PC-9 (cell line): ENCODE results near the gene GSG1. TPM values are rescaled to one million over a fixed set of nuclear protein-coding genes. Genes with fewer than 3 reads are reported as not detected.

Source experiments
- BruUV-seq: library from RNA; stranded (reverse); fragments of 400-500 nt; replicated peaks from 2 replicates; lab custom pipeline; 2021; lab: Mats Ljungman, UMichigan
- CTCF ChIA-PET: fragments of 300-600 bp; sonication (Branson Sonifier 250); formaldehyde crosslinking; loops from one replicate; lab custom pipeline; 2022; ENCODE audit warnings: antibody characterized with exemption; lab: Charles Lee
- POLR2A ChIA-PET: fragments of 300-600 bp; sonication (Branson Sonifier 250); formaldehyde crosslinking; loops from one replicate; lab custom pipeline; 2022; ENCODE audit warnings: antibody characterized with exemption; ENCODE audit not compliant: unreplicated experiment; lab: Charles Lee
- DNase-seq, 2 experiments: peaks; one replicate each; pipeline versions ENCODE4 v3.0.0 to v3.0.0-alpha.2; 2015 to 2022; ENCODE audit warnings: mixed read lengths in 1 of 2
- H2AFZ ChIP-seq: fragments of 200-600 bp; sonication (generic); 2 replicates; pipeline ENCODE4 v1.8.1; 2017; ENCODE audit warnings: antibody characterized with exemption
- H3F3A ChIP-seq: fragments of 200-600 bp; sonication (generic); 2 replicates; pipeline ENCODE4 v1.8.1; 2017; ENCODE audit warnings: antibody characterized with exemption, mild to moderate bottlenecking, low read depth; ENCODE audit not compliant: insufficient read depth
- H3K27ac ChIP-seq: fragments of 200-600 bp; sonication (generic); 2 replicates; pipeline ENCODE4 v1.6.1; 2016; ENCODE audit warnings: mixed run types
- H3K27me3 ChIP-seq: fragments of 200-600 bp; sonication (generic); 2 replicates; pipeline ENCODE4 v1.6.1; 2016; ENCODE audit warnings: low read depth, mixed run types; ENCODE audit not compliant: insufficient read depth
- H3K36me3 ChIP-seq: fragments of 200-600 bp; sonication (generic); 2 replicates; pipeline ENCODE4 v1.6.1; 2016; ENCODE audit warnings: low read depth, mixed run types
- H3K4me1 ChIP-seq: fragments of 200-600 bp; sonication (generic); replicated peaks from 2 replicates; pipeline ENCODE4 v1.6.1; 2016; ENCODE audit warnings: mixed run types; ENCODE audit not compliant: insufficient read depth
- H3K4me2 ChIP-seq: fragments of 200-600 bp; sonication (generic); 2 replicates; pipeline ENCODE4 v1.6.1; 2017; ENCODE audit warnings: mixed run types
- H3K4me3 ChIP-seq: fragments of 200-600 bp; sonication (generic); 2 replicates; pipeline ENCODE4 v1.6.1; 2016; ENCODE audit warnings: mixed run types
- H3K79me2 ChIP-seq: fragments of 200-600 bp; sonication (generic); 2 replicates; pipeline ENCODE4 v1.6.1; 2017; ENCODE audit warnings: low read depth, mixed run types
- H3K9me2 ChIP-seq: fragments of 200-600 bp; sonication (generic); 2 replicates; pipeline ENCODE4 v1.8.1; 2017; ENCODE audit warnings: mild to moderate bottlenecking; ENCODE audit not compliant: insufficient read depth
- H3K9me3 ChIP-seq: fragments of 200-600 bp; sonication (generic); 2 replicates; pipeline ENCODE4 v1.8.1; 2016; ENCODE audit warnings: low read depth; ENCODE audit not compliant: insufficient read depth
- H4K20me1 ChIP-seq: fragments of 200-600 bp; sonication (generic); 2 replicates; pipeline ENCODE4 v1.8.1; 2017; ENCODE audit not compliant: insufficient read depth
- CTCF ChIP-seq: fragments of 200-600 bp; sonication (generic); conservative IDR thresholded peaks from 2 replicates; pipeline ENCODE4 v1.6.1; 2017; ENCODE audit warnings: mixed run types, antibody characterized with exemption, mild to moderate bottlenecking, moderate library complexity
- EZH2 ChIP-seq: fragments of 200-600 bp; sonication (generic); IDR thresholded peaks from 2 replicates; pipeline ENCODE4 v1.8.0; 2017; ENCODE audit warnings: antibody characterized with exemption, low read depth
- intact Hi-C: fragments of 100-400 bp; cut with micrococcal nuclease; formaldehyde crosslinking; loops from one replicate; pipeline ENCODE4 v1.10.0; 2022; ENCODE audit not compliant: unreplicated experiment
- total RNA-seq: library from RNA; stranded (reverse); gene quantifications from 2 replicates; pipeline ENCODE4 v1.2.3, GENCODE V29; 2021

GSG1 gene
- total RNA-seq, 1 experiment from 2014 or later: 0.41 TPM

GRCh38 chr12:13152281-13152680, 48.8 kb upstream of the GSG1 start:
- CTCF ChIA-PET: no interaction called here
- H3K79me2 ChIP-seq: no peaks in the 10 kb centered on the region
- no TSS peak for BruUV-seq

DNA sequence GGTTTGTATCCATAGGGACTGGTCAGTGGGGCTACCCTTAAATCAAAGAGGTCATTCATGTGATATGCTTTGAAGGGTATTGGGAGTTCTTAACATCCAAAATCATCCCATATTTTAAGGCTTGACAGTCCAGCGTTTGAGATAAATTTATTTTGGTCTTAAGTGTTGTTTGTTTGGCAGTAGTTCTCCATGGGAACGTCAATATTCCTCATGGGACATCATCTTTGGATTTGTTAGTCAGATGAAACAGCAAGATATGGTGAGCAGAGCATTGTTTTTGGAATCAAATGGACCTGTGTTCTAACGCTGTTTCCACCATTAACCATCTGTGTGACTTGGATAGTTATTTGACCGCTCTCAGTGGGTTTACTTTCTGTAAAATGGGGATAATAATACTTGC, 45.9 kb upstream of the GSG1 start:
- intact Hi-C loops: no loop called here
- Histone ChIP-seq H3K9me2 (no peaks in the 10 kb centered on the region), H3K27me3 (no peaks in the 10 kb centered on the region), H3K9me3 (no peaks in the 10 kb centered on the region), H4K20me1 (no peaks in the 10 kb centered on the region), H3K4me3 (no peak overlapping the region), H3K36me3 (no peaks in the 10 kb centered on the region), H3K4me2 (no peak overlapping the region), H3K4me1 (peaks cover 45% of the 10 kb centered on the region), H3K79me2 (no peaks in the 10 kb centered on the region), H2AFZ (no peak overlapping the region), H3F3A (peaks cover 25% of the 10 kb centered on the region), H3K27ac (no peak overlapping the region)
- CTCF ChIA-PET: interaction anchor here (0.9 kb wide), 1 partner anchor 26 kb away, joined by 4 read pairs; no protein-coding TSS in a partner anchor
- no peak for DNase-seq
- BruUV-seq: no TSS peak
- TF ChIP-seq EZH2 (no peak), CTCF (no peak)
- POLR2A ChIA-PET: interaction anchor here (0.5 kb wide), 1 partner anchor 150 kb away, joined by 32 read pairs; the partner anchor contains the start of gene HEBP1

More at GRCh38 chr12:13152281-13152680, 48.8 kb upstream of the GSG1 start:
- TF ChIP-seq CTCF: no peak
- TF ChIP-seq EZH2: no peak
- H2AFZ ChIP-seq: no peak overlapping the region
- peaks cover 40% of the 10 kb centered on the region for H3K4me1 ChIP-seq
- no peak overlapping the region for H3K4me2 ChIP-seq
- H3K4me3 ChIP-seq: no peak overlapping the region
- no peaks in the 10 kb centered on the region for H3K9me3 ChIP-seq
- intact Hi-C loops: no loop called here
- POLR2A ChIA-PET: no interaction called here
- no peaks in the 10 kb centered on the region for H3K36me3 ChIP-seq
- H3F3A ChIP-seq: peaks cover 30% of the 10 kb centered on the region
- no peaks in the 10 kb centered on the region for H3K9me2 ChIP-seq
- H3K27ac ChIP-seq: no peak overlapping the region
- H4K20me1 ChIP-seq: no peaks in the 10 kb centered on the region
- no peaks in the 10 kb centered on the region for H3K27me3 ChIP-seq
- no peak for DNase-seq

DNA sequence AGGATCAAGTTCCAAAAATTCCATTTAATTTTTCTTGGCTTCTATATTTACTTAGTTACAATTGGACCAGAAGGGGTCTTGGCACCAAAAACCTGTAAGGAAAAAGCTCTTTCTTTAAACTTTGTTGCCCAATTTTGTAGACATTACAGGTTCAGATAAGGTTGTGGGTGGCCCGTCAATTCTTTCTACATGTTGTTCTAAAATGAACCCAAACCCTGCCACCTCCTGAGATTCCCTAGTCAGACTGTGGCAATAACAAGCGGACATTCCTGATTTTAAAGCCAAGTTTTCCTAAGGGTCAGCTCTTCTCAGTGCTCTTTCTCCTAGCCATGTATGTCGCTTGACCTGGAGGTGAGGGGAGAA, 45.0 kb upstream of the GSG1 start:
- Histone ChIP-seq H3K27me3 (no peaks in the 10 kb centered on the region), H3F3A (peaks cover 15% of the 10 kb centered on the region), H3K4me1 (peaks cover 41% of the 10 kb centered on the region), H3K4me2 (peak overlapping the region; percentile 55), H2AFZ (no peak overlapping the region), H3K9me3 (no peaks in the 10 kb centered on the region), H3K27ac (peak overlapping the region; percentile 43), H4K20me1 (no peaks in the 10 kb centered on the region), H3K4me3 (no peak overlapping the region), H3K36me3 (no peaks in the 10 kb centered on the region), H3K79me2 (no peaks in the 10 kb centered on the region), H3K9me2 (no peaks in the 10 kb centered on the region)
- intact Hi-C loops: loop anchor here (1.0 kb wide), 4 partner anchors 13 to 50 kb away; partner anchors contain the start of gene EMP1
- no TSS peak for BruUV-seq
- no peak for DNase-seq
- CTCF ChIA-PET: interaction anchor here (0.6 to 0.9 kb wide), 3 partner anchors 14 to 27 kb away, joined by 3 to 4 read pairs (median 4); no protein-coding TSS in a partner anchor
- POLR2A ChIA-PET: interaction anchor here (0.6 to 1.3 kb wide), 4 partner anchors 13 to 1288 kb away, joined by 6 to 19 read pairs (median 11); no protein-coding TSS in a partner anchor
- TF ChIP-seq CTCF (no peak), EZH2 (no peak)
